ENCODE data around the gene BCR. TPM values are rescaled to one million over a fixed set of nuclear protein-coding genes. Genes with fewer than 3 reads are reported as not detected.

The BCR gene
- total RNA-seq, 2 experiments from 2014 or later, result 42.2 to 51.3 TPM

DNA sequence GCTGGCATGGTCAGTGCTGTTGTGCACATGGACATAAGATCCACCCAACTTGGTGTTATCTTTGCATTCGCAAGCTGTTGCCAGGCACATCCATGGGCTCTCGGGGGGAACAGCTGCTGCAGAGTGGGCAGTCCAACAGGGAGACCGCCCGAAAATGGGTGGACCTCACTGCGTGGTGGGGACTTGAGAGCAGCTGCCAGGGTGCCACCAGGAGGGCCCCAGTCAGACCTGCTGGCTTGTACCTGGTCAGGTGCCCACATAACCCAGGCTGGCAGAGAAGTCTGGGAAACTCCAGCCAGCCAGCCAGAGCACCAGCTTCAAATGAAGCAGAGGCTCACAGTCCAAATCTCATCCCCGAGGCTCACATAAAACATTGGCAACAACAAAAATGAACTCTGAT lies 120.2 kb downstream of the BCR start:
- ChIA-PET CTCF (ENCODE audit: unreplicated experiment) (no interaction called here), POLR2A (no interaction called here)
- BruUV-seq (replicated peaks), result no TSS peak
- intact Hi-C loops (cut with micrococcal nuclease; ENCODE audit: unreplicated experiment), result no loop called here
- Histone ChIP-seq H4K20me1 (ENCODE audit: insufficient read depth, low read length) (no peaks in the 10 kb centered on the region), H3K4me3 (ENCODE audit: low read depth, low read length, poor library complexity, severe bottlenecking) (no peak overlapping the region), H3K36me3 (ENCODE audit: insufficient read depth, low read length) (peaks cover 17% of the 10 kb centered on the region; the same call in 1 of the 2 replicates), H3K27ac (ENCODE audit: low read depth, low read length, poor library complexity, severe bottlenecking) (no peak overlapping the region), H3K9me3 (ENCODE audit: low read length) (no peaks in the 10 kb centered on the region), H3K79me2 (ENCODE audit: insufficient read depth, low read depth, low read length) (no peaks in the 10 kb centered on the region), H3K4me2 (ENCODE audit: low read length) (no peak overlapping the region), H3K4me1 (ENCODE audit: insufficient read depth, low read length, poor library complexity, severe bottlenecking) (no peaks in the 10 kb centered on the region), H3K9me2 (ENCODE audit: insufficient read depth, low read length) (no peaks in the 10 kb centered on the region), H2AFZ (ENCODE audit: low read length) (no peak overlapping the region)
- DNase-seq (ENCODE audit: low spot score), result no peak
- TF ChIP-seq EZH2phosphoT487 (IDR thresholded peaks at IDR 0.05; ENCODE audit: borderline replicate concordance, low read depth, low read length), result no peak

DNA sequence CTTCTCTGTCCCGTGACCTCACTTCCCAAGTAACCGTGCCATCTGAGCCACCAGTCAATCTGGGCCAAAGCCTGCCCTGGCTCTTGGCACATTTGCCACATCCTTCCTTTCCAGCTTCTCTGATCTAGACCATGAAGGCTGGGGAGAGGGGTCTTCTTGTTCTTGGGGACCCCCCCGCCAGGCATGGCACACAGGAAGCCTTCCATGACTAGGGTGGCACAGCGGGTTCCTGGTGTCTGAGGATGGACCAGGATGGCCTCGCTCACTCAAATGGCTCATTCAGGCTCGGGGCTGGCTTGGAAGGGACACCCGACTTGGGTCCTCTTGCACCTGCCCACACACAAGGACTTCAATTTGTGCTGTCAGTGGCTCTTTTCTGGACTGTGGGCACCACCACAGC lies 121.3 kb downstream of the BCR start:
- H3K4me2 ChIP-seq (ENCODE audit: low read length), result no peak overlapping the region
- no peak overlapping the region for H3K4me3 ChIP-seq (ENCODE audit: low read depth, low read length, poor library complexity, severe bottlenecking)
- no peaks in the 10 kb centered on the region for H4K20me1 ChIP-seq (ENCODE audit: insufficient read depth, low read length)
- H3K79me2 ChIP-seq (ENCODE audit: insufficient read depth, low read depth, low read length), result no peaks in the 10 kb centered on the region
- POLR2A ChIA-PET, result no interaction called here
- H3K9me2 ChIP-seq (ENCODE audit: insufficient read depth, low read length), result no peaks in the 10 kb centered on the region
- no peaks in the 10 kb centered on the region for H3K9me3 ChIP-seq (ENCODE audit: low read length)
- BruUV-seq (replicated peaks), result no TSS peak
- no peaks in the 10 kb centered on the region for H3K4me1 ChIP-seq (ENCODE audit: insufficient read depth, low read length, poor library complexity, severe bottlenecking)
- H3K27ac ChIP-seq (ENCODE audit: low read depth, low read length, poor library complexity, severe bottlenecking), result no peak overlapping the region
- CTCF ChIA-PET (ENCODE audit: unreplicated experiment), result no interaction called here
- H2AFZ ChIP-seq (ENCODE audit: low read length), result no peak overlapping the region
- peaks cover 17% of the 10 kb centered on the region; the same call in 1 of the 2 replicates for H3K36me3 ChIP-seq (ENCODE audit: insufficient read depth, low read length)
- intact Hi-C loops (cut with micrococcal nuclease; ENCODE audit: unreplicated experiment), result no loop called here
- no peak for TF ChIP-seq EZH2phosphoT487 (IDR thresholded peaks at IDR 0.05; ENCODE audit: borderline replicate concordance, low read depth, low read length)
- TF ChIP-seq, protein P1, sequence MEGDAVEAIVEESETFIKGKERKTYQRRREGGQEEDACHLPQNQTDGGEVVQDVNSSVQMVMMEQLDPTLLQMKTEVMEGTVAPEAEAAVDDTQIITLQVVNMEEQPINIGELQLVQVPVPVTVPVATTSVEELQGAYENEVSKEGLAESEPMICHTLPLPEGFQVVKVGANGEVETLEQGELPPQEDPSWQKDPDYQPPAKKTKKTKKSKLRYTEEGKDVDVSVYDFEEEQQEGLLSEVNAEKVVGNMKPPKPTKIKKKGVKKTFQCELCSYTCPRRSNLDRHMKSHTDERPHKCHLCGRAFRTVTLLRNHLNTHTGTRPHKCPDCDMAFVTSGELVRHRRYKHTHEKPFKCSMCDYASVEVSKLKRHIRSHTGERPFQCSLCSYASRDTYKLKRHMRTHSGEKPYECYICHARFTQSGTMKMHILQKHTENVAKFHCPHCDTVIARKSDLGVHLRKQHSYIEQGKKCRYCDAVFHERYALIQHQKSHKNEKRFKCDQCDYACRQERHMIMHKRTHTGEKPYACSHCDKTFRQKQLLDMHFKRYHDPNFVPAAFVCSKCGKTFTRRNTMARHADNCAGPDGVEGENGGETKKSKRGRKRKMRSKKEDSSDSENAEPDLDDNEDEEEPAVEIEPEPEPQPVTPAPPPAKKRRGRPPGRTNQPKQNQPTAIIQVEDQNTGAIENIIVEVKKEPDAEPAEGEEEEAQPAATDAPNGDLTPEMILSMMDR (conservative IDR thresholded peaks at IDR 0.05; ENCODE audit: low read length), result no peak
- DNase-seq (ENCODE audit: low spot score), result no peak

GRCh38 chr22:23302171-23303002 lies 122.1 kb downstream of the BCR start:
- no peak for DNase-seq (ENCODE audit: low spot score)
- TF ChIP-seq EZH2phosphoT487 (IDR thresholded peaks at IDR 0.05; ENCODE audit: borderline replicate concordance, low read depth, low read length), result no peak
- TF ChIP-seq, protein P1 (conservative IDR thresholded peaks at IDR 0.05; ENCODE audit: low read length), result no peak
- peaks cover 16% of the 10 kb centered on the region; the same call in 1 of the 2 replicates for H3K36me3 ChIP-seq (ENCODE audit: insufficient read depth, low read length)
- BruUV-seq (replicated peaks), result no TSS peak
- H3K79me2 ChIP-seq (ENCODE audit: insufficient read depth, low read depth, low read length), result no peaks in the 10 kb centered on the region
- no peaks in the 10 kb centered on the region for H3K4me1 ChIP-seq (ENCODE audit: insufficient read depth, low read length, poor library complexity, severe bottlenecking)
- no peaks in the 10 kb centered on the region for H3K9me2 ChIP-seq (ENCODE audit: insufficient read depth, low read length)
- ChIA-PET POLR2A (no interaction called here), CTCF (ENCODE audit: unreplicated experiment) (no interaction called here)
- intact Hi-C loops (cut with micrococcal nuclease; ENCODE audit: unreplicated experiment), result no loop called here
- no peaks in the 10 kb centered on the region for H4K20me1 ChIP-seq (ENCODE audit: insufficient read depth, low read length)
- H2AFZ ChIP-seq (ENCODE audit: low read length), result no peak overlapping the region
- no peak overlapping the region for H3K4me3 ChIP-seq (ENCODE audit: low read depth, low read length, poor library complexity, severe bottlenecking)
- no peak overlapping the region for H3K27ac ChIP-seq (ENCODE audit: low read depth, low read length, poor library complexity, severe bottlenecking)
- H3K4me2 ChIP-seq (ENCODE audit: low read length), result no peak overlapping the region
- no peaks in the 10 kb centered on the region for H3K9me3 ChIP-seq (ENCODE audit: low read length)
